22Rv1 (cell line): Measurements from ENCODE around the gene MTFMT.

Source experiments
- ZFX ChIP-seq: fragments of 450-650 bp; IDR thresholded peaks from 2 replicates; pipeline ENCODE4 v1.6.1; 2017; ENCODE audit warnings: antibody characterized with exemption, borderline replicate concordance
- TF ChIP-seq, protein P1 (sequence below): fragments of 450-650 bp; IDR thresholded peaks from 2 replicates; pipeline ENCODE4 v1.5.1; 2017; ENCODE audit warnings: mild to moderate bottlenecking

DNA sequence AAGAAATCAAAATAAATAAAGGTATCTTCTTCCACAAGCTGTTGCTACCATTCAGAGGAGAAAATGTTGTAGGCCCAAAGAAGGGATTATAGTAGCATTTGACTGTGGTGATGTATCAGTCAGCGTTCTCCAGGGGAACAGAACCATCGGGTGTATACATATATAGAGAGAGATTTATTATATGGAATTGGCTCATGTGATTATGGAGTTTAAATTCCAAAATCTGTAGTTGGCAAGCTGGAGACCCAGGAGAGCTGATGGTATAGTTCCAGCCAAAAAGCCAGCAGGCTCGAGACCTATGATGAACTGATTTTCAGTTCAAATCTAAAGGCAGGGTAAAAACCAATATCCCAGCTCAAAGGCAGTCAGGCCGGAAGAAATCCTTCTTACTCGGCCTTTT is 32.4 kb downstream of the MTFMT start:
- TF ChIP-seq, protein P1, sequence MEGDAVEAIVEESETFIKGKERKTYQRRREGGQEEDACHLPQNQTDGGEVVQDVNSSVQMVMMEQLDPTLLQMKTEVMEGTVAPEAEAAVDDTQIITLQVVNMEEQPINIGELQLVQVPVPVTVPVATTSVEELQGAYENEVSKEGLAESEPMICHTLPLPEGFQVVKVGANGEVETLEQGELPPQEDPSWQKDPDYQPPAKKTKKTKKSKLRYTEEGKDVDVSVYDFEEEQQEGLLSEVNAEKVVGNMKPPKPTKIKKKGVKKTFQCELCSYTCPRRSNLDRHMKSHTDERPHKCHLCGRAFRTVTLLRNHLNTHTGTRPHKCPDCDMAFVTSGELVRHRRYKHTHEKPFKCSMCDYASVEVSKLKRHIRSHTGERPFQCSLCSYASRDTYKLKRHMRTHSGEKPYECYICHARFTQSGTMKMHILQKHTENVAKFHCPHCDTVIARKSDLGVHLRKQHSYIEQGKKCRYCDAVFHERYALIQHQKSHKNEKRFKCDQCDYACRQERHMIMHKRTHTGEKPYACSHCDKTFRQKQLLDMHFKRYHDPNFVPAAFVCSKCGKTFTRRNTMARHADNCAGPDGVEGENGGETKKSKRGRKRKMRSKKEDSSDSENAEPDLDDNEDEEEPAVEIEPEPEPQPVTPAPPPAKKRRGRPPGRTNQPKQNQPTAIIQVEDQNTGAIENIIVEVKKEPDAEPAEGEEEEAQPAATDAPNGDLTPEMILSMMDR, result no peak
- no peak for TF ChIP-seq ZFX
